ENCODE measurements around the gene ATF2. TPM values are rescaled to one million over a fixed set of nuclear protein-coding genes. Genes with fewer than 3 reads are reported as not detected.
A peak's percentile ranks its signal among the peaks of the same experiment; 100 is the strongest.

Gene ATF2
- total RNA-seq, 4 donors from 2014 or later: 49.3 to 66.8 (median 54.7) TPM

- TF ChIP-seq CTCF (IDR thresholded peaks at IDR 0.05): no peak
- DNase-seq (ENCODE audit: low spot score) (no peak), ATAC-seq (ENCODE audit: low FRiP score) (no peak)
Observed at GRCh38 chr2:175175896-175176295, 7.9 kb upstream of the ATF2 start.

- TF ChIP-seq CTCF (IDR thresholded peaks at IDR 0.05): no peak
- DNase-seq (ENCODE audit: low spot score): no peak
- no peak for ATAC-seq (ENCODE audit: low FRiP score)
Observed at GRCh38 chr2:175175320-175175719, 7.3 kb upstream of the ATF2 start.

GRCh38 chr2:175170659-175171304 lies 2.8 kb upstream of the ATF2 start:
- no peak for DNase-seq (ENCODE audit: low spot score)
- TF ChIP-seq CTCF (IDR thresholded peaks at IDR 0.05): no peak
- no peak for ATAC-seq (ENCODE audit: low FRiP score)

- DNase-seq (ENCODE audit: low spot score) (no peak), ATAC-seq (ENCODE audit: low FRiP score) (no peak)
- TF ChIP-seq CTCF (IDR thresholded peaks at IDR 0.05): no peak
Observed at GRCh38 chr2:175169191-175169590, 1.2 kb upstream of the ATF2 start.

- DNase-seq (ENCODE audit: low spot score): no peak
- TF ChIP-seq CTCF (IDR thresholded peaks at IDR 0.05): no peak
- peak; percentile 62 for ATAC-seq (ENCODE audit: low FRiP score)
Observed at GRCh38 chr2:175168564-175168945, 552 bp upstream of the ATF2 start.

GRCh38 chr2:175167076-175167791 lies 769 bp downstream of the ATF2 start:
- ATAC-seq (ENCODE audit: low FRiP score): peak; percentile 16
- no peak for TF ChIP-seq CTCF (IDR thresholded peaks at IDR 0.05)
- peak; percentile 27 for DNase-seq (ENCODE audit: low spot score)

Measured in omental fat pad (tissue), 4 donors.